ENCODE data around the gene FOXP1. TPM values are rescaled to one million over a fixed set of nuclear protein-coding genes. Genes with fewer than 3 reads are reported as not detected.

The FOXP1 gene
- total and polyA plus RNA-seq, 9 of the 15 experiments (the other 6 are each of a cell fraction or from before 2014, with no cell fraction given) = 7.7 to 34.5 (median 13.7) TPM

- TF ChIP-seq NR2C2 (CRISPR knock-in tag; IDR thresholded peaks at IDR 0.05) = peak; percentile 51; the same call in 1 of the 2 replicates
- peak; percentile 89 for TF ChIP-seq NR2C2 (tag; IDR thresholded peaks at IDR 0.05)
- no peak for TF ChIP-seq L3MBTL2 (IDR thresholded peaks at IDR 0.05)
- no peak for TF ChIP-seq ZNF280B (CRISPR knock-in tag; IDR thresholded peaks at IDR 0.05)
- TF ChIP-seq TFE3 (CRISPR knock-in tag; IDR thresholded peaks at IDR 0.05) = peak; percentile 43
- TF ChIP-seq ESRRA (IDR thresholded peaks at IDR 0.05; ENCODE audit: borderline replicate concordance, low read depth) = 0 out of 2 replicates have a peak, but pooled peaks have one; percentile 24
- peak; percentile 17; the same call in 1 of the 2 replicates for TF ChIP-seq PKNOX1 (IDR thresholded peaks at IDR 0.05)
- no peak for TF ChIP-seq KLF6 (CRISPR knock-in tag; IDR thresholded peaks at IDR 0.05; ENCODE audit: borderline replicate concordance)
- TF ChIP-seq TOE1 (IDR thresholded peaks at IDR 0.05; ENCODE audit: borderline replicate concordance) = 0 out of 2 replicates have a peak, but pooled peaks have one; percentile 19
- TF ChIP-seq TOE1 (CRISPR knock-in tag; IDR thresholded peaks at IDR 0.05; ENCODE audit: borderline replicate concordance, low read depth) = no peak
- TF ChIP-seq DPF2 (IDR thresholded peaks at IDR 0.05) = 0 out of 2 replicates have a peak, but pooled peaks have one; percentile 25
- no peak for TF ChIP-seq ZNF766 (CRISPR knock-in tag; conservative IDR thresholded peaks at IDR 0.05)
- TF ChIP-seq PTRF (tag; IDR thresholded peaks at IDR 0.05) = no peak
- peak; percentile 88 for TF ChIP-seq NR2C1 (IDR thresholded peaks at IDR 0.05)
- TF ChIP-seq NR2C1 (tag; IDR thresholded peaks at IDR 0.05) = peak; percentile 88
- TF ChIP-seq TAF1 (IDR thresholded peaks at IDR 0.05; ENCODE audit: control insufficient read depth, extremely low read depth, insufficient read depth, low read length, severe bottlenecking) = peak; percentile 46
- TF ChIP-seq ZNF384 (IDR thresholded peaks at IDR 0.05; ENCODE audit: low read depth, low read length) = no peak
- TF ChIP-seq TEAD2 (tag; IDR thresholded peaks at IDR 0.05) = no peak
- no peak for TF ChIP-seq ATF3 (IDR thresholded peaks at IDR 0.05)
- TF ChIP-seq ATF3 (CRISPR knock-in tag; conservative IDR thresholded peaks at IDR 0.05) = no peak
- TF ChIP-seq SMARCE1 (IDR thresholded peaks at IDR 0.05) = peak; percentile 30; the same call in 1 of the 2 replicates
- no peak for TF ChIP-seq ZNF197 (CRISPR knock-in tag; IDR thresholded peaks at IDR 0.05; ENCODE audit: low read depth)
- TF ChIP-seq CHD2 (IDR thresholded peaks at IDR 0.05; ENCODE audit: low read depth, low read length) = no peak
- no peak for TF ChIP-seq ATF1 (CRISPR knock-in tag; IDR thresholded peaks at IDR 0.05)
- TF ChIP-seq ATF1 (tag; IDR thresholded peaks at IDR 0.05) = 0 out of 2 replicates have a peak, but pooled peaks have one; percentile 20
- peak; percentile 59; the same call in 1 of the 2 replicates for TF ChIP-seq ZBTB7A (IDR thresholded peaks at IDR 0.05; ENCODE audit: borderline replicate concordance, control insufficient read depth, low read depth, low read length)
Measured at GRCh38 chr3:71584394-71585011, 975 bp upstream of the FOXP1 start (continued).
